ENCODE data around the gene PMP22. TPM values are rescaled to one million over a fixed set of nuclear protein-coding genes. Genes with fewer than 3 reads are reported as not detected.

The PMP22 gene
- total and polyA plus RNA-seq, 2 of the 13 experiments (the other 11 are each of a cell fraction or from before 2014, with no cell fraction given) = 5.7 to 6.2 TPM

- TF ChIP-seq ZNF597 (CRISPR knock-in tag; IDR thresholded peaks at IDR 0.05) (no peak), ZNF788 (CRISPR knock-in tag; IDR thresholded peaks at IDR 0.05; ENCODE audit: borderline replicate concordance) (no peak), NBN (conservative IDR thresholded peaks at IDR 0.05) (no peak), ZBTB25 (CRISPR knock-in tag; IDR thresholded peaks at IDR 0.05) (no peak), KLF15 (CRISPR knock-in tag; IDR thresholded peaks at IDR 0.05; ENCODE audit: borderline replicate concordance) (no peak), ZKSCAN5 (CRISPR knock-in tag; IDR thresholded peaks at IDR 0.05) (no peak), BRCA1 (CRISPR knock-in tag; IDR thresholded peaks at IDR 0.05) (no peak), ZNF30 (CRISPR knock-in tag; IDR thresholded peaks at IDR 0.05) (no peak), ARHGAP35 (CRISPR knock-in tag; IDR thresholded peaks at IDR 0.05; ENCODE audit: borderline replicate concordance) (no peak), ZNF44 (CRISPR knock-in tag; IDR thresholded peaks at IDR 0.05) (no peak), NR3C1 (CRISPR knock-in tag; IDR thresholded peaks at IDR 0.05) (no peak), ZBTB37 (CRISPR knock-in tag; IDR thresholded peaks at IDR 0.05) (no peak), MXD4 (CRISPR knock-in tag; IDR thresholded peaks at IDR 0.05) (peak; percentile 33; the same call in 1 of the 2 replicates), SP5 (CRISPR knock-in tag; IDR thresholded peaks at IDR 0.05; ENCODE audit: borderline replicate concordance, low read depth) (no peak), HMG20A (CRISPR knock-in tag; IDR thresholded peaks at IDR 0.05; ENCODE audit: borderline replicate concordance) (no peak), ZFY (CRISPR knock-in tag; IDR thresholded peaks at IDR 0.05) (peak; percentile 92), NAIF1 (CRISPR knock-in tag; IDR thresholded peaks at IDR 0.05; ENCODE audit: borderline replicate concordance) (no peak)
- TF ChIP-seq, protein P1, sequence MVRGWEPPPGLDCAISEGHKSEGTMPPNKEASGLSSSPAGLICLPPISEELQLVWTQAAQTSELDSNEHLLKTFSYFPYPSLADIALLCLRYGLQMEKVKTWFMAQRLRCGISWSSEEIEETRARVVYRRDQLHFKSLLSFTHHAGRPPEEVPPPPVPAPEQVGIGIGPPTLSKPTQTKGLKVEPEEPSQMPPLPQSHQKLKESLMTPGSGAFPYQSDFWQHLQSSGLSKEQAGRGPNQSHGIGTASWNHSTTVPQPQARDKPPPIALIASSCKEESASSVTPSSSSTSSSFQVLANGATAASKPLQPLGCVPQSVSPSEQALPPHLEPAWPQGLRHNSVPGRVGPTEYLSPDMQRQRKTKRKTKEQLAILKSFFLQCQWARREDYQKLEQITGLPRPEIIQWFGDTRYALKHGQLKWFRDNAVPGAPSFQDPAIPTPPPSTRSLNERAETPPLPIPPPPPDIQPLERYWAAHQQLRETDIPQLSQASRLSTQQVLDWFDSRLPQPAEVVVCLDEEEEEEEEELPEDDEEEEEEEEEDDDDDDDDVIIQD (CRISPR knock-in tag; IDR thresholded peaks at IDR 0.05; ENCODE audit: low read depth) = no peak
- TF ChIP-seq, protein P2, sequence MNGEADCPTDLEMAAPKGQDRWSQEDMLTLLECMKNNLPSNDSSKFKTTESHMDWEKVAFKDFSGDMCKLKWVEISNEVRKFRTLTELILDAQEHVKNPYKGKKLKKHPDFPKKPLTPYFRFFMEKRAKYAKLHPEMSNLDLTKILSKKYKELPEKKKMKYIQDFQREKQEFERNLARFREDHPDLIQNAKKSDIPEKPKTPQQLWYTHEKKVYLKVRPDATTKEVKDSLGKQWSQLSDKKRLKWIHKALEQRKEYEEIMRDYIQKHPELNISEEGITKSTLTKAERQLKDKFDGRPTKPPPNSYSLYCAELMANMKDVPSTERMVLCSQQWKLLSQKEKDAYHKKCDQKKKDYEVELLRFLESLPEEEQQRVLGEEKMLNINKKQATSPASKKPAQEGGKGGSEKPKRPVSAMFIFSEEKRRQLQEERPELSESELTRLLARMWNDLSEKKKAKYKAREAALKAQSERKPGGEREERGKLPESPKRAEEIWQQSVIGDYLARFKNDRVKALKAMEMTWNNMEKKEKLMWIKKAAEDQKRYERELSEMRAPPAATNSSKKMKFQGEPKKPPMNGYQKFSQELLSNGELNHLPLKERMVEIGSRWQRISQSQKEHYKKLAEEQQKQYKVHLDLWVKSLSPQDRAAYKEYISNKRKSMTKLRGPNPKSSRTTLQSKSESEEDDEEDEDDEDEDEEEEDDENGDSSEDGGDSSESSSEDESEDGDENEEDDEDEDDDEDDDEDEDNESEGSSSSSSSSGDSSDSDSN (CRISPR knock-in tag; IDR thresholded peaks at IDR 0.05) = peak; percentile 66; the same call in 1 of the 2 replicates
- TF ChIP-seq, protein P3, sequence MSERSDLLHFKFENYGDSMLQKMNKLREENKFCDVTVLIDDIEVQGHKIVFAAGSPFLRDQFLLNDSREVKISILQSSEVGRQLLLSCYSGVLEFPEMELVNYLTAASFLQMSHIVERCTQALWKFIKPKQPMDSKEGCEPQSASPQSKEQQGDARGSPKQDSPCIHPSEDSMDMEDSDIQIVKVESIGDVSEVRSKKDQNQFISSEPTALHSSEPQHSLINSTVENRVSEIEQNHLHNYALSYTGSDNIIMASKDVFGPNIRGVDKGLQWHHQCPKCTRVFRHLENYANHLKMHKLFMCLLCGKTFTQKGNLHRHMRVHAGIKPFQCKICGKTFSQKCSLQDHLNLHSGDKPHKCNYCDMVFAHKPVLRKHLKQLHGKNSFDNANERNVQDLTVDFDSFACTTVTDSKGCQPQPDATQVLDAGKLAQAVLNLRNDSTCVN (CRISPR knock-in tag; IDR thresholded peaks at IDR 0.05; ENCODE audit: borderline replicate concordance) = peak; percentile 32; the same call in 1 of the 2 replicates
Observed at GRCh38 chr17:15260376-15261257, 4.5 kb downstream of the PMP22 start (continued).

All from HepG2 (cell line).